PFSK-1 (cell line): Measurements from ENCODE around the gene CLVS2.

Experiments
- FOXP2 ChIP-seq: optimal IDR thresholded peaks from 2 replicates; pipeline ENCODE3; 2011; ENCODE audit warnings: borderline replicate concordance, control low read depth, inconsistent platforms; ENCODE audit not compliant: insufficient read depth; ENCODE audit errors: extremely low read length, extremely low read depth
- POLR2AphosphoS5 ChIP-seq: IDR thresholded peaks from 2 replicates; pipeline ENCODE4 v1.6.1; 2012; ENCODE audit warnings: low read depth, mild to moderate bottlenecking, control low read depth, low read length, moderate library complexity
- REST ChIP-seq, 2 experiments: IDR thresholded peaks; 2 replicates each; pipeline versions ENCODE4 v1.6.1 to v1.8.0; 2011 to 2012; ENCODE audit warnings: low read depth in 2 of 2, low read length in 2 of 2, control low read depth in 1 of 2, inconsistent platforms in 1 of 2, mild to moderate bottlenecking in 1 of 2, moderate library complexity in 1 of 2; ENCODE audit not compliant: insufficient read depth in 1 of 2
- SIN3A ChIP-seq: IDR thresholded peaks from 2 replicates; pipeline ENCODE4 v1.6.1; 2012; ENCODE audit warnings: mild to moderate bottlenecking, low read length, moderate library complexity, borderline replicate concordance; ENCODE audit not compliant: insufficient read depth
- TAF1 ChIP-seq: IDR thresholded peaks from 2 replicates; pipeline ENCODE4 v1.6.1; 2012; ENCODE audit warnings: low read length, control low read depth, borderline replicate concordance; ENCODE audit not compliant: insufficient read depth

CLVS2 gene

DNA sequence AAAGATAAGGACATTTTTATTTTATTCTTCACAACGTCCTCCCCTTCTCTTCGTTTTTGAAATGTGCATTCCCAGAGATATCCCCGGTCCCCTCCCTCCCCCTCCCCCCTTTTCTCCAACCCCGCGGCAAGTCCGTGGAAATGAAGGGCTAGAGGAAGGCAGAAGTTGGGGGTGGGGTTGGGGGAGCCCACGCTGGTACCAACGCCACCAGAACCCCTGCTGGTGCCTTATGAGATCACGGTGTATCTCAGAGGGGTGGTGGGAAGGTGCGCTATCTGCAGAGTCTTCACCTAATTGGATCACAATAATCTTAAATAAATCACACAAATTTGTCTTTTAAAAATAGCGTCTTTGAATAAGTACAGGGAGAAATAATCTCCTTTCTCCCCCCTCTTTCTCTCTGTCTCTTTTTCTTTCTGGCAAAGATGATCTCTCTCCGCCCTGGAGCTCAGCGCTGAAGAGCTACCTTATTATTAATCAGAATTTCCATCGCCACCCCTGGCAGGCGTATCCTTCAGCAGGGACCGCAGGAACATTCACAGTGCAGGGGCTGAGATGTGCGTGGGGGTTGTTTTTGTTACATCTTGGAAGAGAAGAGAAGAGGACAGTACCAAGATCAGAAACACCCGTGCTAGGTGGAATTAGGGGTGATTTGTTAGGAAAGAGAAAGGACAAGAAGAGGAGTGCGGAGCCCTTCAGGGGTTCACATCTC, 915 bp downstream of the CLVS2 start:
- TF ChIP-seq REST (IDR thresholded peaks at IDR 0.05; ENCODE audit: insufficient read depth in 1 of 2, low read depth in 2 of 2, low read length in 2 of 2): no peak
- TF ChIP-seq FOXP2: no peak
- TF ChIP-seq POLR2AphosphoS5: 0 out of 2 replicates have a peak, but pooled peaks have one; percentile 9

DNA sequence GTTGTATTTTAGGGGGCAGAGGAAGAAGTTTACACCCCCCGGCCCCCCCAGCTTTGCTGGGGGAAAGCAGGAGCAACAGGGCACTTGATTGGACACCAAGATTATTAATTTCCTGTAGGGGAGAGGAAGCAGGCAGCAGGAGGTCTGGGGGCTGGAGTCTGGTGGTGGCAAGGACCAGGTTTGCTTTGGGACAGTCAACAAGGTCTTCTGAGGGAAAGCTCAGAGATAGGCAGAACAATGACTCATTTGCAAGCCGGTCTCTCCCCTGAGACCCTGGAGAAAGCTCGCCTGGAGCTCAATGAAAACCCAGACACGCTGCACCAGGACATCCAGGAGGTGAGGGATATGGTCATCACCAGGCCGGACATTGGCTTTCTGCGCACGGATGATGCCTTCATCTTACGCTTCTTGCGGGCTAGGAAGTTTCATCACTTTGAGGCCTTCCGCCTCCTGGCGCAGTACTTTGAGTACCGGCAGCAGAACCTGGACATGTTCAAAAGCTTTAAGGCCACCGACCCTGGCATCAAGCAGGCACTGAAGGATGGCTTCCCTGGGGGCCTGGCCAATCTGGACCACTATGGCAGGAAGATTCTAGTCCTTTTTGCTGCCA, 1.6 kb downstream of the CLVS2 start:
- TF ChIP-seq SIN3A (no peak), FOXP2 (no peak), REST (IDR thresholded peaks at IDR 0.05; ENCODE audit: insufficient read depth in 1 of 2, low read depth in 2 of 2, low read length in 2 of 2) (no peak), POLR2AphosphoS5 (no peak), TAF1 (no peak)

- TF ChIP-seq FOXP2 (no peak), REST (IDR thresholded peaks at IDR 0.05; ENCODE audit: insufficient read depth in 1 of 2, low read depth in 2 of 2, low read length in 2 of 2) (no peak), POLR2AphosphoS5 (no peak), SIN3A (no peak), TAF1 (no peak)
Observed at GRCh38 chr6:122998403-122998975, 2.5 kb downstream of the CLVS2 start.

GRCh38 chr6:123000244-123000770, 4.3 kb downstream of the CLVS2 start:
- no peak for TF ChIP-seq FOXP2

GRCh38 chr6:123001540-123001939, 5.5 kb downstream of the CLVS2 start:
- TF ChIP-seq FOXP2 (no peak), SIN3A (no peak), TAF1 (no peak), REST (IDR thresholded peaks at IDR 0.05; ENCODE audit: insufficient read depth in 1 of 2, low read depth in 2 of 2, low read length in 2 of 2) (no peak), POLR2AphosphoS5 (no peak)
